Right lobe of liver (tissue), 4 donors: ENCODE results near the gene OVOL3.

ENCODE experiments used
- POLR2A ChIP-seq: fragments of 450-650 bp; IDR thresholded peaks from one replicate; pipeline ENCODE4 v1.6.1; 2017; ENCODE audit warnings: antibody characterized with exemption, mild to moderate bottlenecking
- TF ChIP-seq, protein P1 (sequence below), 4 donors: fragments of 200-600 bp in 3 of 4; fragments of 450-650 bp in 1 of 4; IDR thresholded peaks; one replicate each; pipeline versions ENCODE4 v1.5.1 to v1.8.0; 2016 to 2022; ENCODE audit warnings: antibody characterized with exemption in 4 of 4, mild to moderate bottlenecking in 2 of 4
- donor health status: DM: no; HTN: no; CAD: no.
- donor health status: DM: no; HTN: no; CAD: no.
- donor health status: DM: no; HTN: yes; CAD: no.

DNA sequence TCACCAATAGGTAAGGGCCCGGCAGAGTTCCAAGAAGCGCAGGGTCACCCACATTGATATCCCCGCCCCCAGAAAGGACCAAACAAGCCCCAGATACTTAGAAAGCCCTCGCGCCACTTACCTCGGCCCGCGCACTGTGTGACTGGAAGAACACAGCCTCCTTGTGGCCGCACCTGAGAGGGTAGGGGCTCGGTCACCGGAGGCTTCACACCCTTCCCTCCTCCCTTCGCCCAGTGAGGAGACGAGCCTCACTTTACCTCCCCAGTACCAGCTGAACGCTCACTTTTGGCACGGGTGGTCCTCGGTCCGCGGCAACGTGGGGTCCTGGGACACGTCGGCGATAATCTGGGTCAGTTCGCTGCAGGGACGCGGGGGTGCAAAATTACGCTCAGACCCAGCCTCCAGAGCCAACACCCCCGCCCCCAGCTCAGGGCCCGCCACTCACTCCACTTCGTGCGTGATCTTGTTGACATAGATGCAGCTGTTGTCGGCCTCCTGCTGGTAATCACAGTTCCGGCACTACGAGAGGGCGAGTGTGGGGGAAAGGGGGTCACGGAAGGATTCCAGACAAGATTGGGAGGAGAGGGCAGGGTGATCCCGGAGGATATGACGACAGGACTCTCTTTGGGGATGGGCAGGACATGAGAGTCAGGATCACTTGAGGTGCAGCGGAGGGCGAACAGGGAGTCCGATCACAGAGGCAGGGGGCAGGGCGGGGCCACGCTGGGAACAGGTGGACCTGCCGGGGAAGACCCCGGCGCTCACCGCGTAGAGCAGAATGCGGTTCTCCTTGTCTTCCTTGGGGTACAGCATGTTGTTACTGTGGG lies 3.2 kb downstream of the OVOL3 start:
- TF ChIP-seq, protein P1, sequence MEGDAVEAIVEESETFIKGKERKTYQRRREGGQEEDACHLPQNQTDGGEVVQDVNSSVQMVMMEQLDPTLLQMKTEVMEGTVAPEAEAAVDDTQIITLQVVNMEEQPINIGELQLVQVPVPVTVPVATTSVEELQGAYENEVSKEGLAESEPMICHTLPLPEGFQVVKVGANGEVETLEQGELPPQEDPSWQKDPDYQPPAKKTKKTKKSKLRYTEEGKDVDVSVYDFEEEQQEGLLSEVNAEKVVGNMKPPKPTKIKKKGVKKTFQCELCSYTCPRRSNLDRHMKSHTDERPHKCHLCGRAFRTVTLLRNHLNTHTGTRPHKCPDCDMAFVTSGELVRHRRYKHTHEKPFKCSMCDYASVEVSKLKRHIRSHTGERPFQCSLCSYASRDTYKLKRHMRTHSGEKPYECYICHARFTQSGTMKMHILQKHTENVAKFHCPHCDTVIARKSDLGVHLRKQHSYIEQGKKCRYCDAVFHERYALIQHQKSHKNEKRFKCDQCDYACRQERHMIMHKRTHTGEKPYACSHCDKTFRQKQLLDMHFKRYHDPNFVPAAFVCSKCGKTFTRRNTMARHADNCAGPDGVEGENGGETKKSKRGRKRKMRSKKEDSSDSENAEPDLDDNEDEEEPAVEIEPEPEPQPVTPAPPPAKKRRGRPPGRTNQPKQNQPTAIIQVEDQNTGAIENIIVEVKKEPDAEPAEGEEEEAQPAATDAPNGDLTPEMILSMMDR (IDR thresholded peaks at IDR 0.05) = no peak
- no peak for TF ChIP-seq POLR2A
